ENCODE results near the gene PTGFRN.

DNA sequence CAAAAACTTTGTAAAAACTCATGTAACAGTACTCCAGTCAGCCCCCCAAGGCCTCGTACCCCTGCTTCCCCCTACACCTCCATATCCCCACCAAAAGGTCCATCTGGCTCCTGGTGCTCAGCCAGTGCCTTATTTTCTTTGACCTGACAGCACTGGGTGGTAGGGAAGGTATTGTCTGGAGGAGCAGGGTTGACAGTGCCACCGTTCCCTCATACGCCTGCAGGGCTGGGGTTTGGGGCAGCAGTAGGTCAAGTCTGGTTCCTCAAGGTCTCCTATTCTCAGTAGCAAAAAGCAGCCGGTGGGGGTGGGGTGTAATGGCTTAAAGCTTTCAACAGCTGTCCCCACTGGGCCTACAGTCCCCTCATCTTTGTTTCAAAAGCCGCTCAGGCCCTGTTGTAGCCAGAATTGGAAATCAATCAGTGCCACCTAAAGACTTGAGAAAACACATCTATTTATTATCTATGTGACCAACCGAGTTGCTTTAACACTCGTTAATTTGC, 125.1 kb downstream of the PTGFRN start:
- no peak for TF ChIP-seq TCF4 (CRISPR knock-in tag; IDR thresholded peaks at IDR 0.05; ENCODE audit: borderline replicate concordance)
- TF ChIP-seq, protein P1, sequence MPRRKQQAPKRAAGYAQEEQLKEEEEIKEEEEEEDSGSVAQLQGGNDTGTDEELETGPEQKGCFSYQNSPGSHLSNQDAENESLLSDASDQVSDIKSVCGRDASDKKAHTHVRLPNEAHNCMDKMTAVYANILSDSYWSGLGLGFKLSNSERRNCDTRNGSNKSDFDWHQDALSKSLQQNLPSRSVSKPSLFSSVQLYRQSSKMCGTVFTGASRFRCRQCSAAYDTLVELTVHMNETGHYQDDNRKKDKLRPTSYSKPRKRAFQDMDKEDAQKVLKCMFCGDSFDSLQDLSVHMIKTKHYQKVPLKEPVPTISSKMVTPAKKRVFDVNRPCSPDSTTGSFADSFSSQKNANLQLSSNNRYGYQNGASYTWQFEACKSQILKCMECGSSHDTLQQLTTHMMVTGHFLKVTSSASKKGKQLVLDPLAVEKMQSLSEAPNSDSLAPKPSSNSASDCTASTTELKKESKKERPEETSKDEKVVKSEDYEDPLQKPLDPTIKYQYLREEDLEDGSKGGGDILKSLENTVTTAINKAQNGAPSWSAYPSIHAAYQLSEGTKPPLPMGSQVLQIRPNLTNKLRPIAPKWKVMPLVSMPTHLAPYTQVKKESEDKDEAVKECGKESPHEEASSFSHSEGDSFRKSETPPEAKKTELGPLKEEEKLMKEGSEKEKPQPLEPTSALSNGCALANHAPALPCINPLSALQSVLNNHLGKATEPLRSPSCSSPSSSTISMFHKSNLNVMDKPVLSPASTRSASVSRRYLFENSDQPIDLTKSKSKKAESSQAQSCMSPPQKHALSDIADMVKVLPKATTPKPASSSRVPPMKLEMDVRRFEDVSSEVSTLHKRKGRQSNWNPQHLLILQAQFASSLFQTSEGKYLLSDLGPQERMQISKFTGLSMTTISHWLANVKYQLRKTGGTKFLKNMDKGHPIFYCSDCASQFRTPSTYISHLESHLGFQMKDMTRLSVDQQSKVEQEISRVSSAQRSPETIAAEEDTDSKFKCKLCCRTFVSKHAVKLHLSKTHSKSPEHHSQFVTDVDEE (CRISPR knock-in tag; IDR thresholded peaks at IDR 0.05) = no peak
- TF ChIP-seq, protein P2, sequence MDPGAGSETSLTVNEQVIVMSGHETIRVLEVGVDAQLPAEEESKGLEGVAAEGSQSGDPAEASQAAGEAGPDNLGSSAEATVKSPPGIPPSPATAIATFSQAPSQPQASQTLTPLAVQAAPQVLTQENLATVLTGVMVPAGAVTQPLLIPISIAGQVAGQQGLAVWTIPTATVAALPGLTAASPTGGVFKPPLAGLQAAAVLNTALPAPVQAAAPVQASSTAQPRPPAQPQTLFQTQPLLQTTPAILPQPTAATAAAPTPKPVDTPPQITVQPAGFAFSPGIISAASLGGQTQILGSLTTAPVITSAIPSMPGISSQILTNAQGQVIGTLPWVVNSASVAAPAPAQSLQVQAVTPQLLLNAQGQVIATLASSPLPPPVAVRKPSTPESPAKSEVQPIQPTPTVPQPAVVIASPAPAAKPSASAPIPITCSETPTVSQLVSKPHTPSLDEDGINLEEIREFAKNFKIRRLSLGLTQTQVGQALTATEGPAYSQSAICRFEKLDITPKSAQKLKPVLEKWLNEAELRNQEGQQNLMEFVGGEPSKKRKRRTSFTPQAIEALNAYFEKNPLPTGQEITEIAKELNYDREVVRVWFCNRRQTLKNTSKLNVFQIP (CRISPR knock-in tag; IDR thresholded peaks at IDR 0.05; ENCODE audit: borderline replicate concordance, low read depth) = no peak
